ENCODE data around the gene GPR82. TPM values are rescaled to one million over a fixed set of nuclear protein-coding genes. Genes with fewer than 3 reads are reported as not detected.
A peak's percentile ranks its signal among the peaks of the same experiment; 100 is the strongest.

GPR82 gene
- polyA plus RNA-seq, 2 of the 4 experiments (the other 2 are of a cell fraction) = not detected

GRCh38 chrX:41703574-41704029 lies 20.4 kb upstream of the GPR82 start:
- Histone ChIP-seq H3K9me3 (no peaks in the 10 kb centered on the region), H3K4me3 (no peak overlapping the region), H3K27ac (no peak overlapping the region), H3K4me1 (no peaks in the 10 kb centered on the region), H3K4me2 (no peak overlapping the region)
- no peak for TF ChIP-seq POLR2A (IDR thresholded peaks at IDR 0.05; ENCODE audit: low read length)
- TF ChIP-seq CEBPB (IDR thresholded peaks at IDR 0.05) = no peak
- TF ChIP-seq NFE2L2 (conservative IDR thresholded peaks at IDR 0.05; ENCODE audit: low read length) = no peak
- no peak for TF ChIP-seq MYC (IDR thresholded peaks at IDR 0.05; ENCODE audit: borderline replicate concordance, low read length)
- no peak for TF ChIP-seq RFX5 (IDR thresholded peaks at IDR 0.05)
- TF ChIP-seq SMC3 (IDR thresholded peaks at IDR 0.05) = no peak
- no peak for TF ChIP-seq ZNF302 (CRISPR knock-in tag; IDR thresholded peaks at IDR 0.05)
- FAIRE-seq (peak; percentile 7), ATAC-seq (no peak), DNase-seq (ENCODE audit: low read depth in 1 of 2, low spot score in 1 of 2) (no peak)
- ChIA-PET POLR2A (no interaction called here), CTCF (no interaction called here)

- 80% methylated on average over 1 of the region's 1 CpG for WGBS (ENCODE audit: missing lambda C conversion rate)
- ATAC-seq = no peak
- ChIA-PET POLR2A (no interaction called here), CTCF (no interaction called here)
- TF ChIP-seq POLR2AphosphoS2 (conservative IDR thresholded peaks at IDR 0.05; ENCODE audit: low read length) (no peak), ZFP36 (IDR thresholded peaks at IDR 0.05; ENCODE audit: borderline replicate concordance, partially characterized antibody) (no peak), CBX8 (IDR thresholded peaks at IDR 0.05) (no peak), ESRRA (IDR thresholded peaks at IDR 0.05; ENCODE audit: borderline replicate concordance, low read length) (no peak), SREBF2 (IDR thresholded peaks at IDR 0.05) (no peak), HES2 (IDR thresholded peaks at IDR 0.05) (no peak), NPAS2 (CRISPR knock-in tag; IDR thresholded peaks at IDR 0.05; ENCODE audit: borderline replicate concordance) (no peak)
- TF ChIP-seq, protein P1, sequence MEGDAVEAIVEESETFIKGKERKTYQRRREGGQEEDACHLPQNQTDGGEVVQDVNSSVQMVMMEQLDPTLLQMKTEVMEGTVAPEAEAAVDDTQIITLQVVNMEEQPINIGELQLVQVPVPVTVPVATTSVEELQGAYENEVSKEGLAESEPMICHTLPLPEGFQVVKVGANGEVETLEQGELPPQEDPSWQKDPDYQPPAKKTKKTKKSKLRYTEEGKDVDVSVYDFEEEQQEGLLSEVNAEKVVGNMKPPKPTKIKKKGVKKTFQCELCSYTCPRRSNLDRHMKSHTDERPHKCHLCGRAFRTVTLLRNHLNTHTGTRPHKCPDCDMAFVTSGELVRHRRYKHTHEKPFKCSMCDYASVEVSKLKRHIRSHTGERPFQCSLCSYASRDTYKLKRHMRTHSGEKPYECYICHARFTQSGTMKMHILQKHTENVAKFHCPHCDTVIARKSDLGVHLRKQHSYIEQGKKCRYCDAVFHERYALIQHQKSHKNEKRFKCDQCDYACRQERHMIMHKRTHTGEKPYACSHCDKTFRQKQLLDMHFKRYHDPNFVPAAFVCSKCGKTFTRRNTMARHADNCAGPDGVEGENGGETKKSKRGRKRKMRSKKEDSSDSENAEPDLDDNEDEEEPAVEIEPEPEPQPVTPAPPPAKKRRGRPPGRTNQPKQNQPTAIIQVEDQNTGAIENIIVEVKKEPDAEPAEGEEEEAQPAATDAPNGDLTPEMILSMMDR (IDR thresholded peaks at IDR 0.05) = no peak
- TF ChIP-seq, protein P2, sequence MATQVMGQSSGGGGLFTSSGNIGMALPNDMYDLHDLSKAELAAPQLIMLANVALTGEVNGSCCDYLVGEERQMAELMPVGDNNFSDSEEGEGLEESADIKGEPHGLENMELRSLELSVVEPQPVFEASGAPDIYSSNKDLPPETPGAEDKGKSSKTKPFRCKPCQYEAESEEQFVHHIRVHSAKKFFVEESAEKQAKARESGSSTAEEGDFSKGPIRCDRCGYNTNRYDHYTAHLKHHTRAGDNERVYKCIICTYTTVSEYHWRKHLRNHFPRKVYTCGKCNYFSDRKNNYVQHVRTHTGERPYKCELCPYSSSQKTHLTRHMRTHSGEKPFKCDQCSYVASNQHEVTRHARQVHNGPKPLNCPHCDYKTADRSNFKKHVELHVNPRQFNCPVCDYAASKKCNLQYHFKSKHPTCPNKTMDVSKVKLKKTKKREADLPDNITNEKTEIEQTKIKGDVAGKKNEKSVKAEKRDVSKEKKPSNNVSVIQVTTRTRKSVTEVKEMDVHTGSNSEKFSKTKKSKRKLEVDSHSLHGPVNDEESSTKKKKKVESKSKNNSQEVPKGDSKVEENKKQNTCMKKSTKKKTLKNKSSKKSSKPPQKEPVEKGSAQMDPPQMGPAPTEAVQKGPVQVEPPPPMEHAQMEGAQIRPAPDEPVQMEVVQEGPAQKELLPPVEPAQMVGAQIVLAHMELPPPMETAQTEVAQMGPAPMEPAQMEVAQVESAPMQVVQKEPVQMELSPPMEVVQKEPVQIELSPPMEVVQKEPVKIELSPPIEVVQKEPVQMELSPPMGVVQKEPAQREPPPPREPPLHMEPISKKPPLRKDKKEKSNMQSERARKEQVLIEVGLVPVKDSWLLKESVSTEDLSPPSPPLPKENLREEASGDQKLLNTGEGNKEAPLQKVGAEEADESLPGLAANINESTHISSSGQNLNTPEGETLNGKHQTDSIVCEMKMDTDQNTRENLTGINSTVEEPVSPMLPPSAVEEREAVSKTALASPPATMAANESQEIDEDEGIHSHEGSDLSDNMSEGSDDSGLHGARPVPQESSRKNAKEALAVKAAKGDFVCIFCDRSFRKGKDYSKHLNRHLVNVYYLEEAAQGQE (IDR thresholded peaks at IDR 0.05) = no peak
- H3K4me2 ChIP-seq = no peak overlapping the region
- no peak overlapping the region for H3K27ac ChIP-seq
- no peaks in the 10 kb centered on the region for H3K4me1 ChIP-seq
- no peak for FAIRE-seq
- no peak for DNase-seq (ENCODE audit: low read depth in 1 of 2, low spot score in 1 of 2)
- H3K9me3 ChIP-seq = no peaks in the 10 kb centered on the region
- H3K4me3 ChIP-seq = no peak overlapping the region
Measured at GRCh38 chrX:41705042-41705441, 18.9 kb upstream of the GPR82 start.

DNA sequence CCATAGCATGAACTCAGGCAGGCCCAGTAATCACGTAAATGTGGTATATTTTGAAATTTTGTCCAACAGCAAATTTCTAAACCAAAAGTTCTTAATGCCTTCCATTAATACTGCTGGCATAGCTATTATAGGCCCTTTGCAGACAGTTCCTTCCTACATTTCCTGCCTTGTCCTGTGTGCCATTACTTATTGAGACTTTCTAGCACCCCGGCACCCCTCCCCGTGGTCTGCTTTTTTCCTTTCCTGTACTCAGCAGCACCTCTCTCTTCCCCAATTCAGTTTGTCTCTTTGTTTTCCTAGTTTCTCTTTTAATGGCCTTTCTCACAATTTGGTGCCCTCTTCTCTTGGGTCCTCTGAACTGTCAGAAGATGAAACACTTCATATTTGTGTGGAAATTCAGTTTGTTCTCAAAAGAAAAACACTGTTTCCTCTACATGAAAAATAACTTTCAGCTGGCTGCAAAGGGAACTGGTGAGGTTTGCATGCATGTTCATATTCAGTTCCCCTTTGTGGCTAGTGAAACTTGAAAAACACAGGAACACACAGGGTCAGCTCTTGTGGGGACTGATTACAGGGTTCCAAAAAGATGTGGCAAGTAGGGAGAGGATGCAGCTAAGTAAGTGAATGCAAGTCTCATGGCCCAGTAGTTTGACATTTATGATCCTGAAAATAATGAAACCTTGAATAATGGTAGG lies 18.2 kb upstream of the GPR82 start:
- peak; percentile 39 for FAIRE-seq
- H3K27ac ChIP-seq = no peak overlapping the region
- CTCF ChIA-PET = no interaction called here
- no peak for TF ChIP-seq HES2 (IDR thresholded peaks at IDR 0.05)
- TF ChIP-seq HDAC2 (IDR thresholded peaks at IDR 0.05) = no peak
- no peaks in the 10 kb centered on the region for H3K4me1 ChIP-seq
- POLR2A ChIA-PET = no interaction called here
- no peak for ATAC-seq
- no peak overlapping the region for H3K4me3 ChIP-seq
- WGBS (ENCODE audit: missing lambda C conversion rate) = 88% methylated on average over 3 of the region's 3 CpGs
- H3K4me2 ChIP-seq = no peak overlapping the region
- no peak for DNase-seq (ENCODE audit: low read depth in 1 of 2, low spot score in 1 of 2)
- H3K9me3 ChIP-seq = no peaks in the 10 kb centered on the region

Measured in A549 (cell line).